ENCODE data around the gene RALGPS1.

The RALGPS1 gene

DNA sequence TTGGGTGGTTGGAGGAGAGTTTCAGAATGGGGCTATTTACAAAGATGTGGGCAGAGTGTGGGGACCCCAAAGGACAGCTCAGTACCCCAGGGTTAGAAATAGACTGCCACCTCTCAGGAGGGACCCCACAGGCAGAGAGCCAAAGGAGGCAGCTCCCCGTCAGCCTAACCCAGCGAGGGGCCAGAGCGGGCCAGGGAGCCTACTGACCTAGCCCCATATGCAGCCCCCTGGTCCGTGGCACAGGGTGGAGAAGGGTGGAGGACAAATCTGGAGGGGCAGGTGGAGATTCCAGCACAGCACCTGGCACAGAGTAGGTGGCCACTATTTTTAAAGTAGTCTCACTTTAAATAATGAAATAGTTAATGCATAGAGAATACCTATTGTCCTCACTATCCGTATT is 275.0 kb downstream of the RALGPS1 start:
- DNase-seq (ENCODE audit: low spot score): no peak

DNA sequence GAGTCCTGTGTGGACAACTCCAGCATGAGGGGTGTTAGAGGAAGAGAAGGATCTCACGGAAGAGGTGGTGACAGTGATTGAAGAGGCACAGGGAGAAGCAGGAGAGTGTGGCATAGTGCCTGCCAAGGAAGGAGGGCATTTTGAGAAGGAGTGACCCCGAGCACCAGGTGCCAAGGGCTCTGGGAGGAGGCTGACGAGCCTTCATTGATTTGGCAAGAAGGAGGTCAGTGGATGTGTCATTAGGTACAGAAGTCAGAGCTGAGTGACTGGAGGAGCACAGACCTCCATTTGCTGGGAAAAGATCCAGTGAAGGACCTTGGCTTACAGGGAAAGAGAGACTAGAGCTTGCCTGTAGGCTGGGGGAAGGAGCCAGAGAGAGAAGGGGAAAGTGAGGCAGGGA is 278.2 kb downstream of the RALGPS1 start:
- DNase-seq (ENCODE audit: low spot score): no peak

DNA sequence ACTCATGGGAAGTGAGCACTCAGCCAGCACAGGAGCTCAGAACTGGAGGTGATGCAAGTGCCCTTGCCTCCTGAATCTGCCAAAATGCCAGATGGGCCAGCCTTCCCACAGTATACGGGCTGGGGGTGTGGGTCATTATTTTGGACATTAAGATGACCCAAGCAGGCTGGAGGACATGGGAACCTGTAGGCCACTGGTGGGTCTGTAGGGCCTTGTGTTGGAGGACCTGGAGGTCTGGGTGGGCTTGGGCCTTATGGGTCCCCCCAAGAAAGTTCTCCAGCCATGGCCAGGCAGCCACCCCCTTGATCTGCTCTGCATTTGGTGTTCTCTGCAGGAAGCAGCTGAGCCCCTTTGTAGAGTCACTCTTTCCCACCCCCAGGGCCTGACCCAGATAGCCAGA is 278.9 kb downstream of the RALGPS1 start:
- DNase-seq (ENCODE audit: low spot score): no peak

DNA sequence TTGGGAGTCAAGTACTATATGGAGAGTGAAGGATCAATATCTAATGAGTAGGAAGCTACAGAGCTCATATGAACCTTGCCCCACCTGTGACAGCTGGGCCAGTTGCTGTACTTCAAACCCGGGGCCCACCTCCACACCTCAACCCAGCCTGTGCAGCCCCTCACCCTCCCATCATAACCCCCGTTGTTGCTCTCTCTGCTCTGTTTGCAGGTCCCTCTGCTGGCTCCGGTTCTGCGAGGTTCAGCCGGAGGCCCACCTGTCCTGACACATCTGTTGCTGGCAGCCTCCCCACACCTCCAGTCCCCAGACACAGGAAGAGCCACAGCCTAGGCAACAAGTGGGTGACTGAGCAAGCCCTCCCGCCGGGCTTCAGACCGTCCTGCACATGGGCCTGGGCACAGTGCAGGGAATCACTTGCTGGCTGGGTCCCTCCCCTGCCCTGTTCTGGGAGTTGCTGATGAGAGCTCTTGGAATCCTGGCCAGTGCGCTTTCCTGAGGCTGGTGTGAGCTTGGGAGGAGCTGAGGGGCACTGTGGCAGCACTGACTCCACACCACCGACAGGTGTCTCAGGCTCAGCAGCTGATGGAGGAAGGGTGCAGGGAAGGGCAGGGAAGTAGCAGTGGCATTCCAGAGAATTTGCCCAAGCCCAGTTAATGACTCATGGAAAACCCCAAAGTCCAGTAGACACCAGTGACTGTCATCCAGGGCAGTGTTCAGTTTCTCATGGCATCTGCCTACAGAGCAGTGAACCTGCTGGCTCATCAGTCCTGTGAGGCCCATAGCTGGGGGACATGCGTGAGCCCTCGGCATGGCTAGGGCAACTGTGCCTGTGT is 280.5 kb downstream of the RALGPS1 start:
- no peak for DNase-seq (ENCODE audit: low spot score)

DNA sequence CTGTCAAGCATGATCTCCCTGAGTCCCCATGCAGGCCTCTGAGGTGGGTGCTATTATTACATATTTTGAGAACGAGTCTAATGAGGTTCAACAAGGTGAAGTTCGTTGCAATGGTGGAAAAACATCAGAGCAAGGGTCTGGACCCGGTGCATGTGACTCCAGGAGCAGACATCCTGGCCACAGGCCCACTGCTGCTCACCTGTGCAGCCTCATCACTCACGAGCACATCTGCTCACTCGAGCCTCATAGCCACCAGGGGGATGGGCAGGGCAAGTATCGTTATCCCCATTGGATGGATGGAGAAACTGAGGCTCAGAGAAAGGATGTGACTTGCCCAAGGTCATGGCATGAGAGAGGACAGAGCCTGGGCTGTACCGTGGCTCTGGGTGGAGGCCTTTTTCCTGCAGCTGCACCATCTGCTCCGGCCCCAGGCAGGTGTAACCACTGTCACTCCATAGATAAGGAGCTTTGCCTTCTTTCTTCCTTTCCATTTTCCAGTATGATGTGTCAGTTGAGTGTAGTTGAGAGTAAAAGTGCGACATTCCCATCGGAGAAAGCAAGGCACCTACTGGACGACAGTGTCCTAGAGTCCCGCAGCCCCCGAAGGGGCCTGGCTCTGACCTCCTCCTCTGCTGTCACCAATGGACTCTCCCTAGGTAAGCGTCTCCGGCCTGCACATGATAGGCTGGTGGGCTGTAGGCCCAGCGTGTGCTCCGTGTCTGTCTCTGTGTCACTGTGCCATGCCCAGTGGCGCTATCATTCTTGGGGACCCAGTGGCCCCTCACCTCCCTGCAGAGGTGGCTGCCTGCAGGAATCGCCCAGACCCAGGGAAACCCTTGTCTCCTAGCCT is 281.6 kb downstream of the RALGPS1 start:
- DNase-seq (ENCODE audit: low spot score): no peak

DNA sequence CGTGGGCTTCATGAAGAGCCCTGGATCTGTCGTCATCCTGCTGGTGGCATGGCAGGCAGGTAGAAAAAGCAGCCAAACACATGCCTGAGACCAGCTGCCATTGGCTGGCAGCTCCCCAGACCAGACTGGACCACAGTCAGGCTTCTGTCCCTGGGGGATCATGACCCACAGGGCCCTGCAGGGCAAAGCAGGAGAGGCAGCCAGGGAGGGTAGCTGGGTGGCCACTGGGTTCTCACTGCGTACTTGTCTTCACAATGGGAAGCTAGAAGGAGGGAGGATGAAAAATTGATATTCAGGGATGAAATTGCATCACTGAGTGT is 282.2 kb downstream of the RALGPS1 start:
- DNase-seq (ENCODE audit: low spot score): no peak

DNA sequence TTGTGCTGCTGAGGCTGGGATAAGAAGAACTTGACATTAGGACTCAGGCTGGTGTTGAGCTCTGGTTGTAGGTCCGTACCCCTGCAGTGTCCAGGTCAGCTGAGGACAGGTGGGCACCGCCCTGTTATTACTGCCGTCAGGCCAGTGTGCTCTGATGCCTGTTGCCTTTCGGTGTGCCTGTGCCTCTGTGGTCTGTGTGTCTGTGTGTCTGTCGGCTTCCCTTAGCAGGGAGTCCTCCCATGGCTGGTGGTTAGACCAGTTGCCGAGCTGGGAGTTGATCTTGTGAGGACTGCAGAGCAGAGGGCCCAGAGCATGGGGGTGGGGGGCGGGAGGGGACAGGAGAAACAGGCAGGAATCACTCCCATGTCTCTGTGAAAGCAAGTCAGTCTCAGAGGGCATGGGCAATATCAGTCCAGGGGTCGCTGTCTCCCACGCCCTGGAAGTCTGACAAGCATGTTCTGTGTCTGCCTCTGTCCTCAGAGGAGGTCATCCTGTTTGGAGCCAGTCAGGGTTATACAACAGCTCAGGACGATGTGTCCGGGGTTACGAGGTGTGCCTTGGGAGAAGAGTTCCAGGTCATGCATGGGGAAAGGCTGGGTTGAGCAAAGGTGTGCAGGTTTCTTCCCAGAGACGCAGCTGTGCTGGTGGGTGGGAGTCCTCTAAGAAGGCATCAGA is 282.7 kb downstream of the RALGPS1 start:
- no peak for DNase-seq (ENCODE audit: low spot score)

DNA sequence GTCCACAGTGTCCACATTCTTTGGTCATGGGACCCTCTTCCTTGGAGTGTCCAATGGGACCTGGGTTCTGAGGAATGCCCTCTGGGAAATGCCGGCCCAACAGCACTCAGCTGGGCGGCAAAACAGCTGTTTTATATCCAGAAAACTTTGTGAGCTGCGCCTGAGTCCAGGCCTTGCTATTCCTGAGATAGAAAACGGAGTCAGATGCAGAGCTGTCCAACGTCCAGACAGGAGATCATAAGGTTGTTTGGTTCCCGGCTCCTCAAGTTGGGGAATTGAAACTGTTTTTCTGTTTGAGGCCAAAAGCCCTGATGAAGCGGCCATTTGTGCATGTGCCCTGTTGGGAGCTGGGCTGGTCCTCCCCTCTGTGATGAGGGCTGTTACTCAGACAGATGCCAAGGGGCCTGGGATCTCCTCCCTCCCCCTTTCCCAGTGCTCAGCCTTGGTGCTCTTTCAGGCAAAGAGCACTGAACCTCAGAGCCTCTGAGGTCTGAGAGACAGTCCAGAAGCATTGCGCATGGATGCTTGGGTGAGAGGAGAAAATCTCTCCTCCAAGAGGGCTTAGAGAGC is 283.4 kb downstream of the RALGPS1 start:
- no peak for DNase-seq (ENCODE audit: low spot score)

DNA sequence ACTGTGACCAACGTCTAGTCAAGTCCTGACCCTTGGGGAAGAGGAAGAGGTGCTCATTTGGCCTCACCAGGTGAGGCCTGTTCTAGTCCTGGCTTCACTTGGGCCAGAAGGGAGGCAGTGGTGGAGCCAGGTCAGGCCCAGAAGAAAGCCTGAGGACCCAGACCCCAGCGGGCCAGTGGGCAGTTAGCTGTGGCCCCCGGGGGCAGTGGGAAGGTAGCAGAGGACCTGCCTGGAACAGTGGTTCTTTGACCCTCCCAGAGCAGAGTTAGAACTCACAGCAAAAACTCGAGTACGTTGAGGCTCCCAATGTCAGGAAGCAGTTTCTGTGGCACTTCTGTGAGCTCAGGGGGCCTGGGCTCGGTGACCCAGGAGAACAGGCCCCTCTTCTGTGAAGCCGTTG is 284.0 kb downstream of the RALGPS1 start:
- no peak for DNase-seq (ENCODE audit: low spot score)

DNA sequence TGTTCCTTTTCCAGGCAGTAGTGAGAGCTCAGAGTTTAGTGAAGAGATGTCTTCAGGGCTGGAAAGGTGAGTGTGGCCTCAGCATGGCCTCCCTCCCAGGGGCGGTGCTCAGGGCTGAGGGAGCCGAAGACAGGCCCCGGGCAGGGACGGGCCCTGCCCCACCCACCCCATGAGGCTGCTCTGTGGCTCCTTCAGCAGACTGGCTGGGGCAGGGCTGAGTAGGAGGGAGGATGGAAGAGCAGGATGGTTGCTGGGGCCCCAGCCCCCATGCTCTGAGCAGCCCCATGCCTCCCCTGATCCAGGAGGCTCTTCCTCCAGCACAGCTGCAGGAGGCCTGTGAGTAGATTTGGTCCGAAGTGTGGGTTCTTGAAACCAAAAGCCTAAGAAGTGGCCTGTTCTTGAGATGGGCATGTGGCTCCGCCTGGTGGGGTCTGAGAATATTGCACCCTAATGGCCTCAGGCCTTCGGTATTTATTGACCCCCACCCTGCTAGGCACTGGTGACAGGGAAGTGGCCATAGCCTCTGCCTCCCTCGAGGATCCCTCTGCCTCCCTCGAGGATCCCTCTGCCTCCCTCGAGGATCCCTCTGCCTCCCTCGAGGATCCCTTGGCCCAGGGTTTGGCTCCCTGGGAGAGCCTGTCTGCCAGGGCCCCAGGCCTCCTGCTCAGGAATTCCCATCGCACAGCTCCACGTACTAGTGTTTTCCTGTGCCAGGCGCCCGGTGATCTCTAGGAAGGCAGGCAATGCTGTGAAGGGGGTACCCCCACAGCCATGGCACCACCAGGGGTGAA is 284.6 kb downstream of the RALGPS1 start:
- peak; percentile 87 for DNase-seq (ENCODE audit: low spot score)

DNA sequence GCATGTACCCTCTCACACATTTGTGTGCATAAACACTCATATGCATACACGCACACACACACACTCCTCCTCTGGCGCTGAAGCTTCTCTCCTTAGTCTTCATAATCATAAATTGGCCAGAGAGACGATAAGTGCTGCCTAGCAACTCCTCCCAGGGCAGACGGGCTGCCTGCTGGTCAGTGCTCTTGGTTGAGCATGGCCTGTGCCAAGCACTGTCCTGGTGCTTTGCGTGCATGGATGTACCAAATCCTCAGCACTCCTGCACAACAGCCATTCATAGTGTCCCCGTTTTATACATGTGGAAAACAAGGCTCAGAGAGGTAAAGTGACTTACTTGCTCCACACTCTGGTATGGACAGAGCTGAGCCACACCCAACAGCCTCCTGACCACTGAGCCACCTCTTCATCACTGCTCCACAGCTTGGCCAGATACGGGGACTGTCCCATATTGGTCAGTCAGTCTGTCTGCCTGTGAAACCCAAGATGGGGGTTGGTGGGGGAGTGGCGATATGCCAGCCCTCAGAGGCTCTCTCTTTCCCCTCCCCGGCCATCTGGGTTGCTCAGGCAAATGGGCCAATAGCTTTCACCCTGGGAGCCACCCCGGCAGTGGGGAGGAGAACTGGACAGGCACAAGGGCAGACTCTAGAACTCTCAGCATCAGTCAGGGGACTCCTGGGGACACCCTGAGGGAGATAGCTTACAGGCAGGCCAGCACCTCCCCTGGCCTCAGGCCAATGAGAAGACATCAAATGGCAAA is 285.7 kb downstream of the RALGPS1 start:
- no peak for DNase-seq (ENCODE audit: low spot score)

DNA sequence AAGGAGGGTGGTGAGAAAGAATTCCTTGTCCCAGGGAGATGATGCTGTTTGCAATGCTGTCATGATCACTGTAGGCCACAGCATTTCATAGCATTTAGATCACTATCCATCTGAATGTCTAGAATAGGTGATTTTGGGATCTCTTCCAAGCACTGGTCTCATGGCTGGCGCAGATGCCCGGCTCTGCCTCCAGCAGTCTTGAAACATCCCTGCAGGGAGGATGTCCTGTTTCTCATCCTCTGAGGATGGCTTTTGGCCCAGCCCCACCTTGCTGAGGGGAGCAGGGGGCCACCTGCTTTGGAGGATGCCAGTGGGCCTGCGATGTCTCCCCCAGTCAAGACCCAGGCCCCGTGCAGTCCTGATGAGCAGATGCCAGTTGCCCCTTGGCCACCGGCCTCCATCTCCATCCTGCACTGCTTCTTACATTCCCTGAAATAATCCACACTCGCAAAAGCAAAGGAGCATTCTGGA is 286.5 kb downstream of the RALGPS1 start:
- DNase-seq (ENCODE audit: low spot score): no peak

DNA sequence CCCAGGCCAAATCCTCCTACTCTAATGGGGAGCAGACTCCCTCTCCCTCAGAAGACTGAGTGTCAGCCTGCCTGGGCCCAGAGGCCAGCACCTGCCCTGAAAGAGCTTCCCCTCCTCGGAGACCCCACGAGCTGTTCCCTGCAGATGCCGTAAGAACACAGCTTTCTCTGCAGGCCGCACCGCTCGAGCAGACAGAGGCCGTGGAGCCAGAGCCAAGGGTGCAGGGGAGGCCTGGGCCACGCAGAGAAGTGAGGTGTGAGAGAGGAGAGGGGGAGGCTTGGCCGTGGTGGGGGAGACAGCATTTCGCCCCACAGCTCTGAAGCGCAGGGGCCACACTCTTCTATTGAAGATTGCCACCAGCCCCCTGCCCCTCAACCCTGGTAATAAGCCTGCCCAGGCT is 287.1 kb downstream of the RALGPS1 start:
- DNase-seq (ENCODE audit: low spot score): no peak

DNA sequence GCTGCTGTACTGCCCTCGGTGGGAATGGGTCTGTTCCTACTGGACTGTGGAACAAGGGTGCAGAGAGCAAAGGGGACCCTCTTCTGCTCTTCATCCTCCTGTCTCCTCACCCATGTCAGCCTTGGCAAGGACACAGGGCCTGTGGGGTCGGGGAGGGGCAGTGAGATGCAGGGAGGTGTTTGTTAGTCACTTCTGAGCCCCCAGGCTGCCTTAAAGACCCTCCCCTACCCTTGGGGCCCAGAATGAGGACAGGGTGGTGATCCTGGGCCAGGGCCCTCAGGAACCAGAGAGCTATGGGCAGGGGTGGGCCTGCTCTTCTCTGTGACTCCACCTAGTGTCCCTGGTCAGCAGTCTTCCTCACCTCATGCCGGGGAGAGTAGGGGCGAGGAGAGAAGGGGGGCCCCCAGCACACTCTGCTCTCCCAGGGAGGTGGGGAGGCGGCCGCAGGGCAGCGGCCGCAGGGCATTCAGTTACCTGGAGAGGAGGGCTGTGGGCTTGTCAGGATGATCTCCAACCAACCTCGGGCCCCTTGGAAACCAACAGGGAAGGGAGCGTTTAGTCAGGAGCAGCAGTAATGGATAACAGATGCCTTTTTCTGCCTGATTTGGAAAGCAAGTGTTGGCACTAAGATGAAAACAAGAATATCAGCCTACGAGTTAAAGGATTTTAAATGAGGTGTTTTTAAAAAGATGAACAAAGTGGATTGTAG is 288.0 kb downstream of the RALGPS1 start:
- no peak for DNase-seq (ENCODE audit: low spot score)

DNA sequence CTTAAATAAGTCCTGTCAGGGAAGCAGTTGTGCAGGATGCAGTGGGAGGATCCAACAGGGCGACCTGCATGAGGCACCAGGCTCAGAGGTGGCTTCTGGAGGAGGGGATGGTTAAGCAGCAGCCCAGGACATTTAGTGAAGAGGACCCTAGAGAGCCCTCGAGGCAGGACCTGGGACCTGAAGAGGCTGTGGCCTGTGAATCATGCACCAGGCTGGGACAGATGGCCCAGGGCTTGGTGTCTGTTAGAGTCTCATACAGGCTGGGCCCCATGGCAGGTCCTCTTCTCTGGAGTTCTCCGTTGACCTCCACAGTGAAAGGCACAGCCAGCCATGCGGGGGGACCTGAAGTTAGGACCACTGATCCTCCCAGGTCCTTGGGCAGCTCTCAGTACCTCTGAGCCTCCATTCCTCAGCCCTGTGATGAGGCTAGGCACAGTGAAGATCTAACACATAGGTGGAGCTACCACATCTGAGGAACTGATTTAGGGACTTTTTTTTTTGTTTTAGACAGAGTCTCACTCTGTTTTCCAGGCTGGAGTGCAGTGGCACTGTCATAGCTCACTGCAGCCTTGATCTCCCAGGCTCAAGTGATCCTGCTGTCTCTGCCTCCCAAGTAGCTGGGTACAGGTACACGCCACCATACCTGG is 289.2 kb downstream of the RALGPS1 start:
- no peak for DNase-seq (ENCODE audit: low spot score)

DNA sequence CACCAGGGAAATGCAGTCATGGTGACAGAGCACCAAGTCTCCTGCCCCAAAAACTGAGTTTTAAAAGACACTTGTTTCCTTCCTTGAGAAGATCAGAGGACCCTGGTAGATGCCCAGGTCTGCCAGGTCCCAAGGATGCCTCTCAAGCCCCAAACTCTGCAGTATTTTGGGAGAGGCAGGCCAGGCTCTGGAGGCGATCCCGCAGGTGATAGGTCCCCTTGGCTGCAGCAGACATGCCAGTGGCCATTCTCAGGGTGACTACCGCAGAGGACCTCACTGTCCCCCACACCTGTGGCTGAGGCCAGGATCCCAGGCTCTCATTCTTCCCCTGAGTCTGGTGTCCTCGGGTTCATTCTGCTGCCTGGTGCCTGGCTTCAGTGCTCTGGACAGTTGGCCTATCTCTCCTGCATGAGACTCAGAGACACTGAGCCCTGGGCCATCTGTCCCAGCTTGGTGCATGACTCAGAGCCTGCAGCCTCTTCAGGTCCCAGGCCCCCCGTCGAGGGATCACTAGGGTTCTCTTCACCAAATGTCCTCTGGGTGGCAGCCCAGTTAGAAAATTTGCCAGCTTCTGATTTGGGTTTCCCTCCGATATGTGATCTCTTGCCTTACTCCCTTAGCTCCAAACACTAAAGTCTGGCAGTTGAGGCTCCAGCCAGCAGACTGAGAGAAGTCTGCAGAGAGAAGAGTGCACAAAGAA is 290.3 kb downstream of the RALGPS1 start:
- peak; percentile 53 for DNase-seq (ENCODE audit: low spot score)

DNA sequence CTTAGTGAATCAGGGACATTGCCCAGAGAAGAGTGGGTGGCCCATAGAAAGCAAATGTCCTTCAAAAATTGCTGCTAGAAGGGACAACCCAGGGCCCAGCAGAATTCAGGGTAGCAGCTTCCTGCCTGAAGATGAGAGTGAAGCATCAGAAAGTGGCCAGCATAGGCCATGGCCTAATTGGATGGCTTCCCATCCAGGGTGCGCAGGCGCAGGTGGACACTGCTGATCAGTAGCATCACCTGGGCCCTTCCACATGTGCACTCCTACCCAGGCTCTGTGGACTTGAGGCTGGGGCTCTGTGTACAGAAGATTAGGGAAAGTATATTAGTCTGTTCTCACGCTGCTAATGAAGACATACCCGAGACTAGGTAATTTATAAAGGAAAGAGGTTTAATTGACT is 291.4 kb downstream of the RALGPS1 start:
- no peak for DNase-seq (ENCODE audit: low spot score)

DNA sequence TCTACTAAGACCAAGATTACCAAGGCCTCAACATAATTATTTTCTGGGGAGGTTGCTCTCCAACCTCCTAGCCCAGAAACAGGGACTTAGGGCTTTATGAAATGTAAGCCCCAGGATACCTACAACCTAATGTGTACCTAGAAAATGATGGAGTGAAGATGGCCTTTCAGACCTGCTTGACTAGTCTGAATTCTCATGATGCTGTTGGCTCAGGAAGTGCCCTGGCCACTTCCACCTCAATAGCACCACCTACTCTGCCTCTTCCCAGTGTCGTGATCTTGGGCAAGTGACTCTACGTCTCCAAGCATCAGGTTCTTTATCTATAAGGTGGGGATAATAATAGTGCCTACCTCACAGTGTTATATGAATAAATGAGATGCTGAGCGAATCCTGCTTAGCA is 292.1 kb downstream of the RALGPS1 start:
- DNase-seq (ENCODE audit: low spot score): no peak

All from NAMALWA (cell line).